Choroid plexus epithelial cell (primary cell): ENCODE data around the gene SH3BP1.

Experiments
- DNase-seq: peaks from one replicate; pipeline ENCODE4 v3.0.0-alpha.2; 2010; ENCODE audit warnings: low read depth
- H3K4me3 ChIP-seq: 2 replicates; pipeline ENCODE4 v1.5.1; 2011; ENCODE audit warnings: low read depth, mild to moderate bottlenecking, control low read depth, low read length, moderate library complexity
- CTCF ChIP-seq: conservative IDR thresholded peaks from 2 replicates; pipeline ENCODE4 v1.5.1; 2011; ENCODE audit warnings: low read depth, mild to moderate bottlenecking, control low read depth, inconsistent platforms, low read length, moderate library complexity

The SH3BP1 gene

GRCh38 chr22:37704645-37705044 is 65.2 kb downstream of the SH3BP1 start:
- DNase-seq = no peak
- no peak for TF ChIP-seq CTCF
- H3K4me3 ChIP-seq = no peak overlapping the region

GRCh38 chr22:37705205-37705604 is 65.7 kb downstream of the SH3BP1 start:
- DNase-seq = no peak
- TF ChIP-seq CTCF = no peak
- no peak overlapping the region for H3K4me3 ChIP-seq
